ENCODE results near the gene GOLGA7B.

GOLGA7B gene

DNA sequence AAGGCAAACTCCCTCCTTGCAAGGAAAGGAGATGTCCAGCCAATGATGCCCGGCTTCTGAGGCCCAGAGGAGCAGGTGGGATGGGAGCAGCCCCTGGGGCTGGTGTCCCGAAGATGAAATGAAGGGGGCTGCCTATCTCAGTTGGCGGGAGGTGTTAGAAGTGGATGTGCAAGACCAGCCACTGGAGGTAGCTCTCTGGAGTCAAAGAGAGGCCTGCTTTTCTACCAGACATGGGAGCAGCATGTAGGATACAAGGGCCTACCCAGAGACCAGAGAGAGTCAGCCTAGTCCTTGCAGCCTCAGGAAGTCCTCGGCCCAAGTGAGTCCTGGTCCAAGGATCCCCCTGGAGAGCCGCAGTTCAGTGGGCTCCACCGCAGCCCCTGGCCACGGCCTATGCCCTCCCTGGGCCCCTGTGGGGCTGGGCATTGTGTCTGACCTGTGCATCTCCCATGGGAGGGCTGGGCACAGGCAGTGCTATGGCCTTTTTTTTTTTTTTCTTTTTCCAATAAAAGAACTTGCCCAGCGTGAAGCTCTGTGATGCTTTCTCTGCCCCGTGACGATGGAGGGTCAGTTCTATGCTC is 17.7 kb downstream of the GOLGA7B start:
- TF ChIP-seq, protein P1, sequence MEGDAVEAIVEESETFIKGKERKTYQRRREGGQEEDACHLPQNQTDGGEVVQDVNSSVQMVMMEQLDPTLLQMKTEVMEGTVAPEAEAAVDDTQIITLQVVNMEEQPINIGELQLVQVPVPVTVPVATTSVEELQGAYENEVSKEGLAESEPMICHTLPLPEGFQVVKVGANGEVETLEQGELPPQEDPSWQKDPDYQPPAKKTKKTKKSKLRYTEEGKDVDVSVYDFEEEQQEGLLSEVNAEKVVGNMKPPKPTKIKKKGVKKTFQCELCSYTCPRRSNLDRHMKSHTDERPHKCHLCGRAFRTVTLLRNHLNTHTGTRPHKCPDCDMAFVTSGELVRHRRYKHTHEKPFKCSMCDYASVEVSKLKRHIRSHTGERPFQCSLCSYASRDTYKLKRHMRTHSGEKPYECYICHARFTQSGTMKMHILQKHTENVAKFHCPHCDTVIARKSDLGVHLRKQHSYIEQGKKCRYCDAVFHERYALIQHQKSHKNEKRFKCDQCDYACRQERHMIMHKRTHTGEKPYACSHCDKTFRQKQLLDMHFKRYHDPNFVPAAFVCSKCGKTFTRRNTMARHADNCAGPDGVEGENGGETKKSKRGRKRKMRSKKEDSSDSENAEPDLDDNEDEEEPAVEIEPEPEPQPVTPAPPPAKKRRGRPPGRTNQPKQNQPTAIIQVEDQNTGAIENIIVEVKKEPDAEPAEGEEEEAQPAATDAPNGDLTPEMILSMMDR (IDR thresholded peaks at IDR 0.05; ENCODE audit: low read depth, low read length), result no peak
- Histone ChIP-seq H3K36me3 (no peaks in the 10 kb centered on the region), H3K27me3 (no peaks in the 10 kb centered on the region), H3K4me3 (ENCODE audit: low read depth, low read length) (no peak overlapping the region), H3K9me3 (no peaks in the 10 kb centered on the region), H3K4me1 (peaks cover 4% of the 10 kb centered on the region; the same call in 1 of the 2 replicates)
- no peak for DNase-seq

DNA sequence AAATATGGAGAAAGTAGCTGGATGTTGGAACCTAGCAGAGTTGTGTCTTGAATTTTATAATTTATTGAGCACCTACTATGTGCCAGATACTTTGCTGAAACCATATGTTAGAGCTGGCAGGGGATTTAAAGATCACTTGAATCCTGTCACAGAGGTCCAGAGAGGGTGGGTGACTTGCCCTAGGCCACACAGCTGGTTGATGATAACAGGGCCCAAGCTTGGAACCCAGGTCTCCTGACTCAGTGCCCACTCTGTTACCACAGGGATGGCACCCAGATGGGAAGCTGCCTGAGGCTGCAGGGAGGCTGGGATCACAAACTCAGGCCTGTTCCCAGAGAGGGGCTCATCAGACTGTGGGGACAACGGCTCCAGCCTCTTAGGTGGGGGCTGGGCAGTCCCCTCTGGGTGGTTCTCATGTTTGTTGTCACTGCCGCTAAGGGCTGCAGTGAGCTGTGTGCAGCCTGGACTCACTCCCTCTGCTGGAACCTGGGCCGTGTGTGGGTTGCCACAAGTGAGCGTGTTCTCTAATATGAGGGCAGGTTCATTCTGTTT is 18.6 kb downstream of the GOLGA7B start:
- DNase-seq, result no peak
- H3K36me3 ChIP-seq, result no peaks in the 10 kb centered on the region
- H3K9me3 ChIP-seq, result no peaks in the 10 kb centered on the region
- H3K4me3 ChIP-seq (ENCODE audit: low read depth, low read length), result no peak overlapping the region
- TF ChIP-seq, protein P1 (IDR thresholded peaks at IDR 0.05; ENCODE audit: low read depth, low read length), result no peak
- H3K27me3 ChIP-seq, result no peaks in the 10 kb centered on the region
- peaks cover 4% of the 10 kb centered on the region; the same call in 1 of the 2 replicates for H3K4me1 ChIP-seq

DNA sequence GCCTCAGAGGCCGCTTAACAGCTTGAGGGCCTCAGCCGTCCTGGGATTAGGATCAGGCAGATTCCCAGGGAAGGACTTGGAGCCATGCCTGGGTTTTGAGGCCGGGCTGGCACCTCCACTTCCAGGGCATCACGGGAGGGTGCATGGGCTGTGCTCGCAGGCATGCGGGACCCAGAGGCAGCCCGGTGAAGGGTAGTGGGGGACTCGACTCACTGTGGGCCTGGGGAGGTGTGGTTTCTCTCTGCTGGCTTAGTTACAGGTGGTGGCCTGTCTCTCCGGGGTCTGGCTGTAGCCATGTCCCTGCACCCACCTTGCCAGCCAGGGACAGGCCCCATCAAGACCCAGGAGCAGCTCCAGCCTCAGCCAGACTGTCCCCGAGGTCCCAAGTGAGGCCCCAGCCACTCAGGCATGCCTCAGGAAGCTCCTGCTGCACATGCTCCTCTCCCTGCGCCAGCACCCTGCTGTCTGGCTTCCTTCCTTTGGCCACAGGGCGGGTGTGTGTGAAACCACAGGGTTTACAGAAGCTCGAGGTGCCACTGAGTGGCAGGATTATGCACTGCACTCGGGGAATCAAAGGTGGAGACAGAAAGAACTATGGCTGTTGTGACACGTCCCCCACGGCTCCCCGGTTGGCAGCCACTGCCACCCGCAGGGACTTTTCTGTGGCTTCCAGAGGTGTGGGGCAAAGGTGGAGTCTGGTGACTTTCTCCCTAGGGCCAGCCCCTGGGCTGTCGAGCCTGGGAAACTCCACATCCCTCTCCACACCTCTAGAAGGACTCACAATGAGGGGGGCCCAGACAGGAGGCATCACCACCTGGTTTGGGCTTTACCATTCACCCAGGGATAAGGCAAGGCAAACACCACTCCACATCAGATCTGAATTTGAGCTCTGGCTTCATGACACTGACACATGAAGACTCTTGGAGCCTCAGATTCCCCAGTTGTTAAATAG is 19.7 kb downstream of the GOLGA7B start:
- H3K27me3 ChIP-seq, result no peaks in the 10 kb centered on the region
- no peak overlapping the region for H3K4me3 ChIP-seq (ENCODE audit: low read depth, low read length)
- H3K4me1 ChIP-seq, result peaks cover 4% of the 10 kb centered on the region; the same call in 1 of the 2 replicates
- no peaks in the 10 kb centered on the region for H3K36me3 ChIP-seq
- H3K9me3 ChIP-seq, result no peaks in the 10 kb centered on the region
- TF ChIP-seq, protein P1 (IDR thresholded peaks at IDR 0.05; ENCODE audit: low read depth, low read length), result peak; percentile 91
- DNase-seq, result peak; percentile 86

DNA sequence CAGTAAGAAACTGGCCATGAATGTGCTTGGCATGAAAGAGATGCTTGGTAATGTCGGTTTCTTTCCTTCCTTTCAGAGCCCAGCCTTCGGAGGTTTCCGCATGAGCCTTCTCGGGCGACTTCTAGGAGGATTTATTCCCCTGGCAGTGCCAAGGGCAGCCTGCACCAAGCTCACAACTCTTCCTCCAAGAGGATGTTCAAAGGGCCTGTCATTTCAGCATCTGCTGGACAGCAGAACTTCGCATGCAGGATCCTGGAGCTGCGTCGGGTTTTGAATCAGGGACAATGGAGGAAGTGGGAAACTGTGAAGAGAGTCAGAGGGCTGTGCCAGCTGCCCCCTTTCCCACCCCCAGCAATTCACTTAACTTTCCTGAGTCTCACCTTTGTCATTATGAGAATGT is 21.3 kb downstream of the GOLGA7B start:
- H3K27me3 ChIP-seq, result no peaks in the 10 kb centered on the region
- DNase-seq, result no peak
- H3K9me3 ChIP-seq, result no peaks in the 10 kb centered on the region
- TF ChIP-seq, protein P1 (IDR thresholded peaks at IDR 0.05; ENCODE audit: low read depth, low read length), result no peak
- peaks cover 4% of the 10 kb centered on the region; the same call in 1 of the 2 replicates for H3K4me1 ChIP-seq
- H3K36me3 ChIP-seq, result no peaks in the 10 kb centered on the region
- H3K4me3 ChIP-seq (ENCODE audit: low read depth, low read length), result no peak overlapping the region

DNA sequence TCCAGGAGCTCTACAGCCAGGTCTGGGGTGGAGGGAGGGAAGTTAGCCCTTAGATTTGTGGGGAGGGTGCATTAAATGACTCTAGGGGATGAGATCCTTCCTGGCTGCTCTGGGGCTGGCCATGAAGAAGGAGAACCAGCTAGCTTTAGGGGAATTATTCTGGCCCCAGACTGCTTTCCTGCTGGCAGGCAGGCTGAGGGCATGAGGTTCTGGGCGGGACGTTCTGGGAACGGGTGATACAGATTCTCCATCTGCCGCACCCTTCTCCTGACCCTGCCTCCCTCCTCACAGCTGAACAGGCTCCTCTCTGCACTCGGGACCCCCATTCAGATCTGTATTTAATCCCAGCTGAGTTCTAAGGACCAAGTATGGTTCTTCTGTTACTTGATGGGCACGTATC is 23.9 kb downstream of the GOLGA7B start:
- Histone ChIP-seq H3K4me1 (peaks cover 4% of the 10 kb centered on the region; the same call in 1 of the 2 replicates), H3K4me3 (ENCODE audit: low read depth, low read length) (no peak overlapping the region), H3K36me3 (no peaks in the 10 kb centered on the region), H3K9me3 (no peaks in the 10 kb centered on the region), H3K27me3 (no peaks in the 10 kb centered on the region)
- no peak for DNase-seq
- TF ChIP-seq, protein P1 (IDR thresholded peaks at IDR 0.05; ENCODE audit: low read depth, low read length), result no peak
